ENCODE measurements around the gene CKMT2. TPM values are rescaled to one million over a fixed set of nuclear protein-coding genes. Genes with fewer than 3 reads are reported as not detected.
A peak's percentile ranks its signal among the peaks of the same experiment; 100 is the strongest.
"Not testable (repeated sequence)": the region's sequence is repeated elsewhere in the genome, so short reads cannot be mapped to it uniquely, and the experiment has no call there.

The CKMT2 gene
- total and polyA plus RNA-seq, 7 donors = 0.96 to 11.1 (median 4.6) TPM

GRCh38 chr5:81290146-81290545, 57.0 kb downstream of the CKMT2 start:
- Histone ChIP-seq H3K27ac (no peak overlapping the region), H3K9me3 (peaks cover 0 to 8% (median 0%) of the 10 kb centered on the region in 4 donors), H3K27me3 (no peaks in the 10 kb centered on the region), H3K4me3 (no peak overlapping the region), H3K36me3 (no peaks in the 10 kb centered on the region), H3K4me1 (no peaks in the 10 kb centered on the region)
- intact Hi-C loops (cut with DNase I) = no loop called here
- WGBS, 2 donors = 91 to 95% methylated on average over 1 of the region's 1 CpG
- no peak for DNase-seq
- TF ChIP-seq POLR2AphosphoS5 (IDR thresholded peaks at IDR 0.05) (no peak), EP300 (IDR thresholded peaks at IDR 0.05) (no peak)

- no peaks in the 10 kb centered on the region for H3K36me3 ChIP-seq
- H3K4me1 ChIP-seq = no peaks in the 10 kb centered on the region
- no peak overlapping the region for H3K27ac ChIP-seq
- 34 to 50% methylated on average over 2 of the region's 2 CpGs for WGBS, 2 donors
- H3K27me3 ChIP-seq = no peaks in the 10 kb centered on the region
- H3K4me3 ChIP-seq = no peak overlapping the region
- no peak for TF ChIP-seq CTCF (IDR thresholded peaks at IDR 0.05)
- no peak for TF ChIP-seq EP300 (IDR thresholded peaks at IDR 0.05)
- no peak for TF ChIP-seq POLR2A (IDR thresholded peaks at IDR 0.05)
- no peak for TF ChIP-seq POLR2AphosphoS5 (IDR thresholded peaks at IDR 0.05)
- H3K9me3 ChIP-seq = peaks cover 0 to 8% (median 0%) of the 10 kb centered on the region in 4 donors
- intact Hi-C loops (cut with DNase I) = no loop called here
- DNase-seq = no peak
Observed at GRCh38 chr5:81292130-81292529, 59.0 kb downstream of the CKMT2 start.

GRCh38 chr5:81294021-81294420, 60.9 kb downstream of the CKMT2 start:
- H3K4me1 ChIP-seq; H3K27ac ChIP-seq; H3K27me3 ChIP-seq; intact Hi-C loops (cut with DNase I); H3K36me3 ChIP-seq; H3K9me3 ChIP-seq; DNase-seq; H3K4me3 ChIP-seq: not testable (repeated sequence)
- WGBS, 2 donors = 86 to 93% methylated on average over 5 of the region's 5 CpGs

- Histone ChIP-seq H3K36me3 (no peaks in the 10 kb centered on the region), H3K27me3 (no peaks in the 10 kb centered on the region), H3K4me3 (no peak overlapping the region), H3K4me1 (peaks cover 0 to 31% (median 24%) of the 10 kb centered on the region in 4 donors), H3K9me3 (peaks cover 0 to 3% (median 0%) of the 10 kb centered on the region in 4 donors), H3K27ac (no peak overlapping the region)
- WGBS, 2 donors = 86 to 87% methylated on average over 4 of the region's 4 CpGs
- TF ChIP-seq CTCF (IDR thresholded peaks at IDR 0.05) = no peak
- TF ChIP-seq POLR2A (IDR thresholded peaks at IDR 0.05) = no peak
- TF ChIP-seq EP300 (IDR thresholded peaks at IDR 0.05) = no peak
- TF ChIP-seq POLR2AphosphoS5 (IDR thresholded peaks at IDR 0.05) = no peak
- no peak for DNase-seq
- intact Hi-C loops (cut with DNase I) = no loop called here
Observed at GRCh38 chr5:81297531-81297930, 64.4 kb downstream of the CKMT2 start.

- DNase-seq = no peak
- H3K9me3 ChIP-seq = no peaks in the 10 kb centered on the region
- H3K4me1 ChIP-seq = peaks cover 0 to 46% (median 31%) of the 10 kb centered on the region in 4 donors
- H3K27ac ChIP-seq = peak overlapping the region; percentile 85 to 92 (median 90)
- intact Hi-C loops (cut with DNase I) = loop anchor here (5.0 to 10.0 kb wide), 4 partner anchors 551 to 924 kb away; no protein-coding TSS in a partner anchor
- TF ChIP-seq EP300 (IDR thresholded peaks at IDR 0.05) (no peak), CTCF (IDR thresholded peaks at IDR 0.05) (no peak), POLR2A (IDR thresholded peaks at IDR 0.05) (no peak), POLR2AphosphoS5 (IDR thresholded peaks at IDR 0.05) (no peak)
- WGBS, 2 donors = 0 to 2% methylated on average over 2 of the region's 2 CpGs
- H3K27me3 ChIP-seq = no peaks in the 10 kb centered on the region
- peaks cover 0 to 10% (median 4%) of the 10 kb centered on the region in 4 donors for H3K36me3 ChIP-seq
- peak overlapping the region; percentile 60 to 89 (median 76) for H3K4me3 ChIP-seq
Observed at GRCh38 chr5:81300921-81301270, 67.8 kb downstream of the CKMT2 start.
